ENCODE data around the gene PLPPR4.
"Not testable (repeated sequence)": the region's sequence is repeated elsewhere in the genome, so short reads cannot be mapped to it uniquely, and the experiment has no call there.

The PLPPR4 gene

GRCh38 chr1:99264201-99265021 lies at the start of gene PLPPR4:
TSS of gene PLPPR4 (plus strand) at chr1:99264492. CDS start at chr1:99264594, 102 bp downstream.
- DNase-seq (ENCODE audit: low spot score): peak; percentile 46

GRCh38 chr1:99216956-99217355 lies 47.3 kb upstream of the PLPPR4 start:
- DNase-seq (ENCODE audit: low spot score): no peak

- no peak for DNase-seq (ENCODE audit: low spot score)
These were observed 46.7 kb upstream of the PLPPR4 start for GRCh38 chr1:99217599-99217998.

- no peak for DNase-seq (ENCODE audit: low spot score)
These were observed 45.7 kb upstream of the PLPPR4 start for GRCh38 chr1:99218572-99218971.

GRCh38 chr1:99218999-99219398 lies 45.3 kb upstream of the PLPPR4 start:
- DNase-seq (ENCODE audit: low spot score): no peak

GRCh38 chr1:99227056-99227897 lies 37.0 kb upstream of the PLPPR4 start:
- DNase-seq (ENCODE audit: low spot score): no peak

GRCh38 chr1:99228153-99228552 lies 36.1 kb upstream of the PLPPR4 start:
- DNase-seq (ENCODE audit: low spot score): no peak

- no peak for DNase-seq (ENCODE audit: low spot score)
These were observed 35.2 kb upstream of the PLPPR4 start for GRCh38 chr1:99229122-99229521.

GRCh38 chr1:99230695-99231094 lies 33.6 kb upstream of the PLPPR4 start:
- DNase-seq (ENCODE audit: low spot score): no peak

- DNase-seq (ENCODE audit: low spot score): no peak
These were observed 32.1 kb upstream of the PLPPR4 start for GRCh38 chr1:99232172-99232571.

- no peak for DNase-seq (ENCODE audit: low spot score)
These were observed 30.8 kb upstream of the PLPPR4 start for GRCh38 chr1:99233446-99233845.

GRCh38 chr1:99236756-99237155 lies 27.5 kb upstream of the PLPPR4 start:
- no peak for DNase-seq (ENCODE audit: low spot score)

- DNase-seq (ENCODE audit: low spot score): no peak
These were observed 24.6 kb upstream of the PLPPR4 start for GRCh38 chr1:99239690-99240089.

- DNase-seq (ENCODE audit: low spot score): no peak
These were observed 23.7 kb upstream of the PLPPR4 start for GRCh38 chr1:99240621-99241020.

- DNase-seq (ENCODE audit: low spot score): no peak
These were observed 18.1 kb upstream of the PLPPR4 start for GRCh38 chr1:99246152-99246551.

- DNase-seq (ENCODE audit: low spot score): no peak
These were observed 17.1 kb upstream of the PLPPR4 start for GRCh38 chr1:99247199-99247598.

- DNase-seq (ENCODE audit: low spot score): no peak
These were observed 13.6 kb upstream of the PLPPR4 start for GRCh38 chr1:99250728-99251127.

GRCh38 chr1:99251308-99251707 lies 13.0 kb upstream of the PLPPR4 start:
- no peak for DNase-seq (ENCODE audit: low spot score)

GRCh38 chr1:99252630-99253029 lies 11.7 kb upstream of the PLPPR4 start:
- DNase-seq (ENCODE audit: low spot score): no peak

GRCh38 chr1:99260402-99260801 lies 3.9 kb upstream of the PLPPR4 start:
- not testable (repeated sequence) for DNase-seq (ENCODE audit: low spot score)

- no peak for DNase-seq (ENCODE audit: low spot score)
These were observed 832 bp downstream of the PLPPR4 start for GRCh38 chr1:99265124-99265523.

GRCh38 chr1:99266726-99267125 lies 2.4 kb downstream of the PLPPR4 start:
- DNase-seq (ENCODE audit: low spot score): no peak

GRCh38 chr1:99268021-99268420 lies 3.7 kb downstream of the PLPPR4 start:
- no peak for DNase-seq (ENCODE audit: low spot score)
